Measurements from ENCODE around the gene SLC37A1.
"Not testable (repeated sequence)": the region's sequence is repeated elsewhere in the genome, so short reads cannot be mapped to it uniquely, and the experiment has no call there.

The SLC37A1 gene

DNA sequence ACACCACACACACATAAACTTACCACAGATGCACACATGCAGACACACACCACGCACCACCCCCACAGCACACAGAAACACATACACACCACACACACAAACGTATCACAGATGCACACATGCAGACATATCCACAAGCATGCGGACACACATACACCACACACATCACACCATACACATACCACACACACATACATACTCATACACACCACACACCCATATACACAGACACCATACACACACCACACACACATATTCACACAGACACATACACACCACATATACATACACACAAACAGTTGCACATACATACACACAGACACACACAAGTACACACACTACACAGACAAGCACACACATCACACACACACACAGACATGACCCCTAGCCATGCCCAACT is 102.3 kb downstream of the SLC37A1 start:
- DNase-seq (ENCODE audit: low read depth, low spot score): no peak

DNA sequence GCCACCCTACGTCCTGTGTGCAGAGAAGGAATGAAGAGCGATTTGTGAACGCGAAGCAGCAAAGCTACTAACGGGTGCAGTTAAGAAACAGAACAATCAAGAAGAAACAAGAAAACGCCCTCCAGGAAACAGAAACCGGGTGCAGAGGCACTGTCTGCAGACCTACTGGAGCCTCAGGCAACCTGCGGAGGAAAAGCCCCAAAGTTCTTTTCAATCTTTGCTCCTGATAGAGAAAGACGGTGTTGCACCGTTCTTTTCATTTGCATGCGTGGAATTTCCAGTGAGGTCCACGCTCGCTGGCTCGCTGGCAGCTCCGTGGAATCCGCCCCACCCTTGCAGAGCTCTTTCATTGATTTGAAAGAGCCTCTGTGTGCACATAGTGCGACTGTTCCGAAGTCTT is 102.8 kb downstream of the SLC37A1 start:
- no peak for DNase-seq (ENCODE audit: low read depth, low spot score)

DNA sequence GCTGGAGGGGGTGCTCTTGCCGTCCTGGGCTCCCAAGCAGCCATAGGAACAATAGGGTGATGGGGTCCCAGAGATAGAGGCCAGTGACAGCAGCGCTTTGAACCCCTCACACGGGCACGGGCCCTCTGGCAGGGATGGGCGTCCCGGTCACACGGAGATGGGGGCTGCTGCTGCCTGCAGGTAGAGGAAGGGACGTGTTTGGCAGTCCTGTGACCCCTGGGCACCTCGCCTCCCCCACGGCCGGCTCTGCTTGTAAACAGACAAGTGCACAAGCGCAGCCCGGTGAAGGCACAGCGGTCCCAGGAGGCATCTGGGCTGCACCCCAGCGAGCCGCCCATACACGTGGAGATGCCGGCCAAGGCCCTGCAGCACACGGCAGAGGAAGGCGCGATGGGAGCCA is 103.3 kb downstream of the SLC37A1 start:
- no peak for DNase-seq (ENCODE audit: low read depth, low spot score)

DNA sequence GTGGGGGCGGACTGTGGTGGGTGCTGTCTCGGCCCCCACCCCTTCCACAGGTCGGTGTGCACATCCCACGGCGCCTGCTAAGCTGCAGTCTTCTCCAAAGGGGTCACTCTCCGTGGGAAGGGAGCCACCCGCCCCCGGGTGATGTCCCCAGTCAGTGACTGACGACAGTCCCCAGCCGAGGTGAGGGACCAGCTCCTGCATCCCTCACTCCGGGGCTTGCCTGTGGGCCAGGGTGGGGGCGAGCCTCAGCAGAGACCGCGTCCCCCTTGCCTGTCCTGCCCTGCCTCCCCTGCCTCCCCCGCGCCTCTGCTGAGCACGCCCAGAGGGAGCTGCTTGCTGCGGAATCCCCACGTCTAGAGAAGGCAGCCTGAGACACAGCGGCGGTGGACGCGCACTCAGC is 103.8 kb downstream of the SLC37A1 start:
- DNase-seq (ENCODE audit: low read depth, low spot score): no peak

DNA sequence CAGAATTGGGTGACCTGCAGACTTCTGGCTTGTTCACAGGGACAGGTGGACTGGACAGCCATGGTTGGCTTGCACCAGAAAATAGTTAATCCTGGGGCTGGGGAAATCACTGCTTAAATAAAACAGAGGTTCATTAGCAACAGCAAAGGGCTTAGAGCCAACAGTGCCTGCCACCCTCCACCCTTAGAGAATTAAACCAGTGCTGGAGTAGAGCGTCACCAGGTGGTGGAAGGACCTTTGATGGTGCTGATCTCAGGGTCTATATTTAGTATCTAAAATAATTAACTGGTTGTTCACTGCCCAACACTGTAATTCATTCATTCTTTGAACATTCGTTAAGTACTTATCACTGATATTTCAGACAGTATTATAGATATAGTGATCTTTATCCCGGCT is 105.1 kb downstream of the SLC37A1 start:
- DNase-seq (ENCODE audit: low read depth, low spot score): no peak

DNA sequence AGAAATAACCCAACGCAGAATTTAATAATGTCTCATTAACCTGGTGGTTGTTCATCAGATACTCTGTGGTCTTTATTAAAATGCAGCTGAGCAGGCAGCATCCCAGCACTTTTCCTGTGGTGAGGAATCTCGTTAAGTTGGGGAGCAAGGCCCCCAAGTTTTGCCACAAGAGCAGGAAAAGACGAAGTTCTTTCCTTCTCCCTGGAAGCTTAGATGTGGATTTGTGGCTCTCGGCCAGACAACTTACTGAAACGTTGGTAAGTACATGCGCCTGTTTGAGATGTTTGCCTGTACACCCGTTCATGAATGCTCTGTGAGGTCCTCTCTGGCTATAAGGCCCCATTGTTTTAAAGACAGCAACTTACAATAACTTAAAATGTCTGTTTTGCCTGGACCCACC is 105.5 kb downstream of the SLC37A1 start:
- no peak for DNase-seq (ENCODE audit: low read depth, low spot score)

DNA sequence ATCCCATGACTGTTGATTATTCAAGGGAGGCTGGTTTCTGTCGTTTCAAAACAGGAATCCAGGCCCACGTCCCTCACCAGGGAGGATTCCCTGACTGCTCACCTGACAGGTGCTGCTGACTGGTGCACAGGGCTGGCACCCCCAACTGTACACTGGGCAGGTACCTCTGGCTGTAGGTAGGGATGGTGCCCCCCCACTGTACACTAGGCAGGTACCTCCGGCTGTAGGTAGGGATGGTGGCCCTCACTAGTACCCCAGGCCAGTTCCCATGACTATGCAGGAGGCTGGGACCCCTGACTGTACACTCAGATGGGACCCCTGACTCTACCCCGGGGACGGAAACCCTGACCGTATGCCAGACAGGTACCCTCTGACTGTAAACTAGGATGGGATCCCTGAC is 106.2 kb downstream of the SLC37A1 start:
- no peak for DNase-seq (ENCODE audit: low read depth, low spot score)

DNA sequence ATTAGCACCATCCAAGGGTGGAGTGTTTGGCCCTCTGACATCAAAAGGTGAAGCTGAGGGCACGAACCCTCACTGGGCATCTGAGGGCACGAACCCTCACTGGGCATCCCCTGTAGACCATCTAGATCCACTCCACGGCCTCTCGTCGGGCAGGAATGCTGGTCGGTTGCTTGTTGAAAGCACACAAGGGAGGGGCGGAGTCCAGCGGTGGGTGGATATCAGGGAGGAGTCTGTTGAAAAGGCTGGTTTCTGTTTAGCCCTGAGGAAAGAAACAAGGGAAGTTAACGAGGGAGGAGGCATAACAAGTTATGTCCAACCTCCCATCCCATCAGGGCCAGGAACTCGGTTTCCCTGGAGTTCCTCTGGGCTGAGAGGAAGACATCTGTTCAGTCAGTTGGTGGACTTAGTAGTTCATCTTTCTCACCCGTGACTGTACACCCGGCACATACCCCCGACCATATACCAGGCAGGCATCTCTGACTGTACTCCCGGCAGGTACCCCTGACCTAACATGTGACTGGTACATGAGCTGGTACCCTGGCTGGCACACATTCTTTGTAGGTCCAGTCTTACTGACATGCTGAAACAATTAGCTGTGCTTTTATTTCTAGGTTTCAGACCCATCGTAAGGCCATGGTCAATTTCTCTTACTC is 107.6 kb downstream of the SLC37A1 start:
- DNase-seq (ENCODE audit: low read depth, low spot score): no peak

DNA sequence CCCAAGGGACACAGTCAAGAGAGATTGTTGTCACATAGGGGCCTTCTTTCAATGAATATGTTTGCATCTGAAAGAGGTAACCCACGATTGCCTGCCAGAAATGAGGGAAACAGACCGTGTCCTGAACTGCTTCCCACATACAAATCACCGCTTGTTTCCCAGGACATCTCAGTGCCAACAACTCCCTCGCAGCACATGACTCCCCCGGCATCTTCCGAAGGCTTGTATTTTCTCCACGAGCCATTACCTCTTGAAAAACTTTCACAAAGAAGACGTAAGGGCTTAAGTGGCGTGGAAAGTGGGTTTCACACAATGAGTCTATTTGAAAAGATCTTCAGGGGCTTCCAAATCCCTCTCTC is 108.1 kb downstream of the SLC37A1 start:
- no peak for DNase-seq (ENCODE audit: low read depth, low spot score)

DNA sequence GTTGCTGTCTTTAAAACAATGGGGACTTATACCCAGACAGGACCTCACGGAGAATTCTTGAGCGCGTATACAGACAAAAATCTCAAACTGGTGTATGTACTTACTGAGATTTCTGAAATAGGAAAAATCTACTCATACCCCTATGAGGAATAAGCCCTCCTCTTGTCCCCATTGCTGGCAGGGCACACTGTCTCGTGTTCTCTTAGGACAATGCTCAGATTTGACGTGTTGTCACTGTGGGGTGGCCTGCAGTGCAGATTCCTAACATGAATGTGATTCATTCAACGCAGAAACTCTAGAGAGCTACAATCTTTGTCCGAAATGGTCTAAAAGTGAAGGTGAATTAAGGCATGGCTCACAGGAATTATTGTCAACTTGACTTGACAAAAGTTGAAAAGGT is 108.6 kb downstream of the SLC37A1 start:
- no peak for DNase-seq (ENCODE audit: low read depth, low spot score)

DNA sequence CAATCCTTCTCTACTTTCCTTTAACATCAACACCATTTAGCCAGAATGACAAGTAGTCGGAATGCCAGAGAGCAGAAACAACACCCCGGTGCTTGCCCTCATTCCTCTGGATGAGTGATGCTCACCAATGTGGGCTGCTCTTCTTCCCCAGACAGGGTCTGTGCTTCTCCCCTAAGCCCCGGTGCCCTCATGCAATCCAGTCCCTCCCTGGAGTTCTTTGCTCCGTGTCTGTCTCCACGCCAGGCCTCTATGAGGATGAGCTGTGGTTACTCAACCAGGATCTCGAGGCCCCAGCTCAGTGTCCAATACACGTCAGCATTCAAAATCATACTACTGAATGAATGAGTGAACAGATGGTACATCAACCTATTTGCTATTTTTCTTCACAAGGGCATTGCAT is 110.0 kb downstream of the SLC37A1 start:
- no peak for DNase-seq (ENCODE audit: low read depth, low spot score)

DNA sequence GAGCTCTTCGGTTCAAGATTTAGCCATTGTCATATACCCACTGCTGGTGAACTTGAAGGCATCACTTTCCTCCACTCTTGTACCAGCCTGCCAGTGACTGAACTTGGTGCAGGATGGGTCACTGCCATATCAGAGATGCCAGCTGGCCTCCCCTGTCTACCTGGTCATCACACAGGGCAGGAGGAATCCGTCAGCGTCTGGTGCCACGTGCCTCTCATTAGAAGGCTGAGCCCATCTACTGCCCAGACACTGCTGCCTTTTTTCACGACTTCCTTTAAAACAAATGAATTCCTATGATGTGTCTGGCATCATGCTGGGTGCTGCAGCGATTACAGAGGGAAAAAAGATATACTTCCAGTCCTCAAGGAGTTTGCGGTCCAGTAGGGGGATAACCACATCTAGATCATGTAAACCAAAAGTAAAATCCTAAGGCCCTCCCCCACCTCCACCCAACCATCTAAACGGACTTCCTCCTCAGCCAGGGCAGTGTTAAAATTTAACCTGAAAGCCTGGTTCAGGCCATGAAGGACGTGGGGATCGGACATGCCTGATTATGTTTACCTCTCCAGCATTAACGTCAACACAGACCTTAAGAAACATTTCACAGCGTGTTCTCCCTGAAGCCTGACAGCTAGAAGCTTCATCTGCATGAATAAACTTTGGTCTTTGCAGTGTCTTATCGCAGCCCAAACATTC is 110.6 kb downstream of the SLC37A1 start:
- no peak for DNase-seq (ENCODE audit: low read depth, low spot score)

DNA sequence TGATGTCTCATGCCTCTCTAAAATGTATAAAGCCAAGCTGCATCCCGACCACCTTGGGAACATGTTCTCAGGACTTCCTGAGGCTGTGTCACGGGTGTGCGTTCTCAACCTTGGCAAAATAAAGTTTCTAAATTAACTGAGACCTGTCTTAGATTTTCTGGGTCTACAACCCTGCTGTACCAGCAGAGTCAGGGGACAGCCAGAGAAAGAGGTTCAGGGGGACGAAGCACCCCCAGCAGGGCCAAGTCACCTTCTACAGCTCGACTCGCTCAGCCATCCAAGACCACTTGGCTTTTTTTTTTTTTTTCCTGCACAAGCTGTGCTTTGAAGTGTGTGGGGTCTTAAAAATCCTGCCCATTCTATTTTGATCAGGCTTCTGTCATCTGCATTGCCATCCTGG is 111.3 kb downstream of the SLC37A1 start:
- DNase-seq (ENCODE audit: low read depth, low spot score): no peak

DNA sequence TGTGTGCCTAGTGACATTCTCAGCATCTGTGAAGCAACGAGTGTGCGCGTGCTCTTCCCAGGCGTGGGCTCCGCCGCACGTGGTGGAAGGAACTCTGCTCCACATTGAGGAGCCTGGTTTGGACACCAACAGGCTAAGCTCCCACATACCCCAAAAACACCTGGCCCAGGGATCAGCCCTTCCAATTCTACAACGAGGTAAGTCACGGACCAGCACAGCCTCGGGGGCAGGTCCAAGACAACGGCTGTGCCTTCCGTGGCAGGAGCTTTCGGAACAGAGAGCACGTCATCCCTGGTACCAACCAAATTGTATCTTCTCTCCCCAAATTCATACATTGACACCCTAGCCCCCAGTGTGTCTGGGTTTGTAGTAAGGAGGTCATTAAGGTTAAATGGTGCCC is 112.5 kb downstream of the SLC37A1 start:
- no peak for DNase-seq (ENCODE audit: low read depth, low spot score)

DNA sequence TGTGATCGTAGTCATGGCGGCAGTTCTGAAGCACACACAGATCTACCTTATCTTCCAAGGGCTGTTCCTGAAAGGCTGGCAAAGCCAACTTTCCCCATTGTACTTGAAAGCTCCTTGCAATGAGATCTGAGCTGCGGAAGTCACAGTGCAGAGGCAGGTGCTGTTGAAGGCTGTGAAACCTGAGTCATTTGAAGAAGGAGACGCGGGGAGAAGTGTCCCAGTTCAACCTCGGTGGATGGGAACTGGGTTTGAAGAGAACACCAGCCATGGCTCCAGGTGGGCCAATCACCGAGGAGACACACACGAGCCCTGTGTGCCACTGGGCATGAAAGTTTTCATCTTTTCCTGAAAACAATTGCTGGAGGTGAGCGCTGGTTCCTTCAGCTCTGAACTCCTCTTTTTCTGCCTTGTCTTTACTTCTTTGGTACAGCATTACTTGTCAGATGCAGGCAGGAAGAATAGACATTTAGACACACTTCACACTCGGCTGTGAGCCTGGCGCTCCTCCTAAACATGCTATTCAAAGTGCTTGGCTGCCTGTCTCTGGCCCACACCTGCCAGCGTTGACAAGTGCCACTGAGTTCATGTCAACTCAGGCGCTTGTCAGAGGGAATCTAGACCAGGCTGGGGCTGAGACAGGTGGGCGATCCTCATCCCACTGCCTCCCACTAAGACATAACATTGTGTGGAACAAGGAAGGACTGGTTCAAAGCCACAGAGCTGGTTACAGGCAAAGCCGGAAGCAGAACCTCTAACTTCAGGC is 114.1 kb downstream of the SLC37A1 start:
- DNase-seq (ENCODE audit: low read depth, low spot score): no peak

DNA sequence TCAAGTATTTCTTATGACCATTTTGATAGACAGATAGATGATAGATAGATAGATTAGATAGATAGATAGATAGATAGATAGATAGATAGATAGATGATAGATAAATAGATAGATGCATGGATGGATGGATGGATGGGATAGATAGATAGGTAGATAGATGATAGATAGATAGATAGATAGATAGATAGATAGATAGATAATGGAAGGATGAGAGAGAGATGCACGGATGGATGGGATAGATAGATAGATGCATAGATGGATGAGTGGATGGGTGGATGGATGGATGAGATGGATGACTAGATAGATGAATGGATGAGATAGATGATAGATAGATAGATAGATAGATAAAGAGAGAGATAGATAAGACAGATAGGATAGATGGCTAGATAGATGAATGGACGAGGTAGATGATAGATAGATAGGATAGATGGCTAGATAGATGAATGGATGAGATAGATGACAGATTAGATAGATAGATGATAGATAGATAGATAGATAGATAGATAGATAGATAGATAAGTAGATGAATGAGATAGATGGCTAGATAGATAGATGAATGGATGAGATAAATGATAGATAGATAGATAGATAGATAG is 114.9 kb downstream of the SLC37A1 start:
- DNase-seq (ENCODE audit: low read depth, low spot score): not testable (repeated sequence)

DNA sequence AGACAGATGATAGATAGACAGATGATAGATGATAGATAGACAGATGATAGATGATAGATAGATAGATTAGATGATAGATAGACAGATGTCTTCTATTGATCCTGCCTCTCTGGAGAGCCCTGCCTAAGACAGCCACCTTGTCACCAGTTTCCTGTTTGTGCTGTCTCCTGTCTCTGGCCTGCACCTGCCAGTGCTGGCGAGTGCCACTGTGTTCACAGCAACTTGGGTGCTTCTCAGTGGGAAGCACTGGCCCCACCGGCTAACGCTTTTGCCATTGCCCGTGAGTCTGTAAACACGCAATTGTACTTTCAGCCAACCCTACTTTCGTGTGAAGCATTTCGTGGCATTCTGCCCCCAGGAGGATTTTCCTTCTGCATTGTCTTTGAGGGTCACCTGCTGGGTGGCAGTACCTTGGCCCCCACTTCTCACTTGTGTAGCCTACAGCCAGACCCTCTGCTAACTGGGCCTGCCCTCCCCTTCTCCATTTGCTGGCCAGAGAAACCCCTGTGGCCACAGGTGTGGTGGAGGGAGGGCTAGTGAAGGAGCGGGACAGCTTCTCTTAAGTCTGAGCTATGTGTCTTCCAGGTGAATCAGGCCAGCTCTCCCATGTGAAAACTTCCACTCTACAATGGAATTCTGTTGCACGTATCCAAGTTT is 116.4 kb downstream of the SLC37A1 start:
- no peak for DNase-seq (ENCODE audit: low read depth, low spot score)

DNA sequence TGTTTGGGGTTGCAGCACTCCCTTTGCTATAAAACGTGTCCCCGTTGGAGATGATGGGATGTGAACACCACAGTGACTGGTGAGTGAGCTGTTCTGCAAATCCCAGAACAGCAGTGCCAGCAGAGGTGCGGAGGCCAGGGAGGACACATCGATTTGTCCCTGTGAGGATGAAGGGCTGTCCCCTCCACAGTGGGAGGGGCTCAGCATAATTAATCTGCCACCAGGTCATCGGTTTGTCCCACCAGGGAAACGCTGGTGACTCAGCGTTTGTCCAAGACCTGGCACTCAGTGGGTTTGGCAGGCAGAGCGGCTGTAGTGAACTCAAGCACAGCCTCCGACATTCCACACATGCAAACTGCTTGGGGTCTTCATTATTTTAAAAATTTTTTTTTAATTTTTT is 117.0 kb downstream of the SLC37A1 start:
- DNase-seq (ENCODE audit: low read depth, low spot score): no peak

All from iPS DF 19.7 (cell line).